OCI-LY1 (cell line): ENCODE measurements around the gene ZNF688.

Source experiments
- CTCF ChIP-seq: fragments of 200-600 bp; sonication (generic), shearing (Covaris generic); IDR thresholded peaks from 2 replicates; pipeline ENCODE4 v1.5.1; 2017; ENCODE audit warnings: mild to moderate bottlenecking, antibody characterized with exemption, low read length, moderate library complexity, mixed read lengths
- EZH2 ChIP-seq: fragments of 200-600 bp; sonication (generic), shearing (Covaris generic); IDR thresholded peaks from 2 replicates; pipeline ENCODE4 v1.8.0; 2017; ENCODE audit warnings: borderline replicate concordance, mixed run types, mild to moderate bottlenecking, antibody characterized with exemption, low read length, moderate library complexity, mixed read lengths

GRCh38 chr16:30526137-30526822 is 45.2 kb downstream of the ZNF688 start, which contains the start of gene ZNF768:
- TF ChIP-seq CTCF (no peak), EZH2 (no peak)
